Measurements from ENCODE around the gene PTPN1. TPM values are rescaled to one million over a fixed set of nuclear protein-coding genes. Genes with fewer than 3 reads are reported as not detected.

Gene PTPN1
- total RNA-seq, 1 donor, result 45.3 TPM

- no peak overlapping the region for H3K4me3 ChIP-seq (ENCODE audit: low read depth, low read length)
- no peak for DNase-seq (ENCODE audit: low read depth)
- TF ChIP-seq CTCF (IDR thresholded peaks at IDR 0.05; ENCODE audit: insufficient read depth, low read depth, low read length), result no peak
These were observed 99.3 kb downstream of the PTPN1 start for GRCh38 chr20:50609438-50609989.

GRCh38 chr20:50610212-50610718 is 100.1 kb downstream of the PTPN1 start:
- no peak for DNase-seq (ENCODE audit: low read depth)
- TF ChIP-seq CTCF (IDR thresholded peaks at IDR 0.05; ENCODE audit: insufficient read depth, low read depth, low read length), result peak; percentile 6
- H3K4me3 ChIP-seq (ENCODE audit: low read depth, low read length), result no peak overlapping the region

- TF ChIP-seq CTCF (IDR thresholded peaks at IDR 0.05; ENCODE audit: insufficient read depth, low read depth, low read length), result no peak
- DNase-seq (ENCODE audit: low read depth), result no peak
- no peak overlapping the region for H3K4me3 ChIP-seq (ENCODE audit: low read depth, low read length)
These were observed 101.1 kb downstream of the PTPN1 start for GRCh38 chr20:50611128-50611810.

- no peak for DNase-seq (ENCODE audit: low read depth)
- no peak overlapping the region for H3K4me3 ChIP-seq (ENCODE audit: low read depth, low read length)
- no peak for TF ChIP-seq CTCF (IDR thresholded peaks at IDR 0.05; ENCODE audit: insufficient read depth, low read depth, low read length)
These were observed 103.4 kb downstream of the PTPN1 start for GRCh38 chr20:50613438-50614169.

GRCh38 chr20:50615407-50615806 is 105.2 kb downstream of the PTPN1 start:
- no peak for TF ChIP-seq CTCF (IDR thresholded peaks at IDR 0.05; ENCODE audit: insufficient read depth, low read depth, low read length)
- no peak for DNase-seq (ENCODE audit: low read depth)
- H3K4me3 ChIP-seq (ENCODE audit: low read depth, low read length), result no peak overlapping the region

GRCh38 chr20:50617022-50617421 is 106.8 kb downstream of the PTPN1 start:
- TF ChIP-seq CTCF (IDR thresholded peaks at IDR 0.05; ENCODE audit: insufficient read depth, low read depth, low read length), result no peak
- no peak overlapping the region for H3K4me3 ChIP-seq (ENCODE audit: low read depth, low read length)
- DNase-seq (ENCODE audit: low read depth), result no peak
